IMR-90 (cell line): ENCODE results near the gene CASS4. TPM values are rescaled to one million over a fixed set of nuclear protein-coding genes. Genes with fewer than 3 reads are reported as not detected.
A peak's percentile ranks its signal among the peaks of the same experiment; 100 is the strongest.

Experiments
- ATAC-seq: fragments of 200-7000 bp; cut with Tn5 transposase; 2 replicates; pipeline ENCODE4 v1.9.1; 2020; ENCODE audit warnings: low read depth, mild to moderate bottlenecking, moderate library complexity
- BruUV-seq: library from RNA; stranded (reverse); fragments of 400-500 nt; replicated peaks from 2 replicates; lab custom pipeline; 2021; lab: Mats Ljungman, UMichigan
- CTCF ChIA-PET: fragments of 300-600 bp; formaldehyde crosslinking; extraction: SDS; loops from one replicate; lab custom pipeline; 2021; ENCODE audit warnings: antibody characterized with exemption; lab: Yijun Ruan, JAX
- POLR2A ChIA-PET: fragments of 300-600 bp; sonication (Branson Sonifier 250); formaldehyde crosslinking; loops from one replicate; lab custom pipeline; 2022; ENCODE audit warnings: antibody characterized with exemption; ENCODE audit not compliant: unreplicated experiment; lab: Charles Lee
- DNase-seq: peaks from one replicate; pipeline ENCODE4 v3.0.0; 2013
- H2AFZ ChIP-seq: replicated peaks from 2 replicates; pipeline ENCODE3; 2013; ENCODE audit warnings: low read length, mild to moderate bottlenecking; ENCODE audit not compliant: poor library complexity
- H2AK5ac ChIP-seq: 2 replicates; pipeline ENCODE4 v1.6.1; 2013; ENCODE audit warnings: low read depth, low read length, inconsistent platforms
- H2AK9ac ChIP-seq: replicated peaks from 2 replicates; pipeline ENCODE3; 2013; ENCODE audit warnings: mild to moderate bottlenecking, low read depth, low read length, moderate library complexity; ENCODE audit not compliant: poor library complexity
- H2BK120ac ChIP-seq: 2 replicates; pipeline ENCODE4 v1.6.1; 2013; ENCODE audit warnings: low read depth, low read length, inconsistent platforms
- H2BK15ac ChIP-seq: 3 replicates; pipeline ENCODE4 v1.6.1; 2013; ENCODE audit warnings: low read depth, low read length, inconsistent platforms
- H2BK20ac ChIP-seq: 2 replicates; pipeline ENCODE4 v1.6.1; 2013; ENCODE audit warnings: low read depth, mild to moderate bottlenecking, inconsistent platforms, low read length, moderate library complexity
- H2BK5ac ChIP-seq: 2 replicates; pipeline ENCODE4 v1.6.1; 2013; ENCODE audit warnings: mild to moderate bottlenecking, low read depth, low read length, inconsistent platforms; ENCODE audit not compliant: poor library complexity, severe bottlenecking
- H3K14ac ChIP-seq: replicated peaks from 2 replicates; pipeline ENCODE4 v1.6.1; 2013; ENCODE audit warnings: low read depth, low read length, inconsistent platforms
- H3K18ac ChIP-seq: 2 replicates; pipeline ENCODE4 v1.6.1; 2013; ENCODE audit warnings: low read depth, low read length, control low read depth
- H3K23ac ChIP-seq: 2 replicates; pipeline ENCODE4 v1.6.1; 2013; ENCODE audit warnings: low read depth, low read length, inconsistent platforms
- H3K27ac ChIP-seq: 2 replicates; pipeline ENCODE4 v1.5.1; 2013; ENCODE audit warnings: mild to moderate bottlenecking, control low read depth, low read length; ENCODE audit not compliant: insufficient read depth
- H3K27me3 ChIP-seq: 2 replicates; pipeline ENCODE4 v1.6.1; 2013; ENCODE audit warnings: low read length; ENCODE audit not compliant: control insufficient read depth, insufficient read depth
- H3K36me3 ChIP-seq: 2 replicates; pipeline ENCODE4 v1.6.1; 2013; ENCODE audit warnings: low read length, mixed read lengths; ENCODE audit not compliant: control insufficient read depth, insufficient read depth
- H3K4ac ChIP-seq: 2 replicates; pipeline ENCODE4 v1.6.1; 2013; ENCODE audit warnings: low read depth, low read length, inconsistent platforms
- H3K4me1 ChIP-seq: 2 replicates; pipeline ENCODE4 v1.6.1; 2013; ENCODE audit warnings: low read length, mixed read lengths; ENCODE audit not compliant: control insufficient read depth, insufficient read depth
- H3K4me2 ChIP-seq: 2 replicates; pipeline ENCODE4 v1.6.1; 2013; ENCODE audit warnings: low read depth, mild to moderate bottlenecking, control low read depth, low read length, moderate library complexity
- H3K4me3 ChIP-seq: 2 replicates; pipeline ENCODE4 v1.5.1; 2013; ENCODE audit warnings: low read depth, mild to moderate bottlenecking, control low read depth, low read length, moderate library complexity; ENCODE audit not compliant: insufficient read depth
- H3K56ac ChIP-seq: 2 replicates; pipeline ENCODE4 v1.6.1; 2013; ENCODE audit warnings: low read length, inconsistent platforms; ENCODE audit not compliant: insufficient read depth; ENCODE audit errors: extremely low read depth
- H3K79me1 ChIP-seq, 2 experiments: 2 replicates each; pipeline ENCODE4 v1.6.1; 2013; ENCODE audit warnings: low read length in 2 of 2, inconsistent platforms in 1 of 2, low read depth in 1 of 2
- H3K9ac ChIP-seq: 2 replicates; pipeline ENCODE4 v1.6.1; 2013; ENCODE audit warnings: low read depth, low read length, control low read depth
- H3K9me1 ChIP-seq: 2 replicates; pipeline ENCODE4 v1.6.1; 2013; ENCODE audit warnings: low read length, inconsistent platforms; ENCODE audit not compliant: insufficient read depth
- H3K9me3 ChIP-seq: 2 replicates; pipeline ENCODE4 v1.6.1; 2013; ENCODE audit warnings: low read length; ENCODE audit not compliant: control insufficient read depth, insufficient read depth
- H4K20me1 ChIP-seq: 2 replicates; pipeline ENCODE4 v1.6.1; 2013; ENCODE audit warnings: low read length, inconsistent platforms; ENCODE audit not compliant: insufficient read depth
- H4K5ac ChIP-seq: 2 replicates; pipeline ENCODE4 v1.6.1; 2013; ENCODE audit warnings: mild to moderate bottlenecking, low read depth, low read length, control low read depth
- H4K8ac ChIP-seq, 2 experiments: 2 replicates each; pipeline ENCODE4 v1.6.1; 2013; ENCODE audit warnings: low read depth in 2 of 2, low read length in 2 of 2, control low read depth in 1 of 2, inconsistent platforms in 1 of 2
- H4K91ac ChIP-seq: 2 replicates; pipeline ENCODE4 v1.6.1; 2013; ENCODE audit warnings: low read depth, low read length, inconsistent platforms; ENCODE audit not compliant: insufficient read depth
- MXI1 ChIP-seq: IDR thresholded peaks from 2 replicates; pipeline ENCODE4 v1.6.1; 2012; ENCODE audit warnings: low read depth, mild to moderate bottlenecking, low read length, moderate library complexity, borderline replicate concordance
- WGBS, 2 experiments: methylation state at CpG; one replicate each; pipeline versions ENCODE4 v1.1.5 to v1.1.7; 2013; ENCODE audit warnings: missing lambda C conversion rate in 2 of 2; ENCODE audit not compliant: insufficient read length in 1 of 2; ENCODE audit errors: extremely low coverage in 2 of 2; 5-methylcytosine and 5-hydroxymethylcytosine counted together
- dilution Hi-C: fragments of 300-500 bp; cut with HindIII; formaldehyde crosslinking; loops from one replicate; pipeline ENCODE4 v1.14.3; 2018; ENCODE audit warnings: low sequenced_read_pairs; ENCODE audit not compliant: unreplicated experiment
- in situ Hi-C: fragments of 300-500 bp; cut with MboI; formaldehyde crosslinking; loops from 3 replicates; pipeline ENCODE4 v1.14.3; 2019; ENCODE audit warnings: low sequenced_read_pairs, inconsistent platforms, mixed read lengths
- intact Hi-C: fragments of 100-400 bp; cut with micrococcal nuclease; formaldehyde crosslinking; loops from 2 replicates; pipeline ENCODE4 v1.10.0; 2022
- polyA plus RNA-seq, 3 experiments: library from polyadenylated mRNA; depleted of rRNA; stranded (reverse); fragments of >200 nt; gene quantifications; 2 replicates each; pipeline ENCODE4 v1.2.3, GENCODE V29; 2012; ENCODE audit warnings: low replicate concordance in 1 of 3
- total RNA-seq: library from RNA; depleted of rRNA; stranded (reverse); fragments of >200 nt; gene quantifications from 2 replicates; pipeline ENCODE4 v1.2.3, GENCODE V29; 2012

CASS4 gene
- total and polyA plus RNA-seq, 2 of the 4 experiments (the other 2 are of a cell fraction): 25.8 to 26.5 TPM

DNA sequence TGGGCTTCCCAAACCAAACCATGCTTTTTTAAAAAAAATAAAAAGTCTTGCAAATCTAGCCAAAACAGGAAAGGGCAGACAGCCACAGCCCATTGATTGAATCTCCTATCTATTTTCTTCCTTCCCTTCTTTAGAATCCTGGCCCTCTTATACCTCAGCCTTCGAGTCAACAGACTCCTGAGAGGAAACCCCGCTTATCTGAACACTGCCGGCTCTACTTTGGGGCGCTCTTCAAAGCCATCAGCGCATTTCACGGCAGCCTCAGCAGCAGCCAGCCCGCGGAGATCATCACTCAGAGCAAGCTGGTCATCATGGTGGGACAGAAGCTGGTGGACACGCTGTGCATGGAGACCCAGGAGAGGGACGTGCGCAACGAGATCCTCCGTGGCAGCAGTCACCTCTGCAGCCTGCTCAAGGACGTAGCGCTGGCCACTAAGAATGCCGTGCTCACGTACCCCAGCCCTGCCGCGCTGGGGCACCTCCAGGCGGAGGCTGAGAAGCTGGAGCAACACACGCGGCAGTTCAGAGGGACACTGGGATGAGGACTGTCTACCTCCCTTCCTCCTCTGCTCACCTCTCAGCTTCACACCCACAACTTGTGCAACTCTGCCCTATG, 46.3 kb downstream of the CASS4 start:
- Histone ChIP-seq H3K9me1 (no peaks in the 10 kb centered on the region; the same call in 1 of the 2 replicates), H3K4me2 (no peak overlapping the region), H3K18ac (no peak overlapping the region), H4K91ac (no peak overlapping the region), H4K20me1 (no peaks in the 10 kb centered on the region), H2AK9ac (peak overlapping the region; percentile 3), H3K14ac (no peak overlapping the region), H3K79me1 (no peaks in the 10 kb centered on the region), H3K23ac (no peak overlapping the region), H3K9ac (no peak overlapping the region), H2AK5ac (no peak overlapping the region), H3K27ac (no peak overlapping the region), H2AFZ (no peak overlapping the region), H3K4ac (no peak overlapping the region), H2BK120ac (no peak overlapping the region), H2BK20ac (no peak overlapping the region), H2BK15ac (no peak overlapping the region), H4K5ac (no peak overlapping the region), H3K9me3 (no peaks in the 10 kb centered on the region), H3K27me3 (no peaks in the 10 kb centered on the region), H2BK5ac (no peak overlapping the region), H3K56ac (no peak overlapping the region), H3K36me3 (peaks cover 21% of the 10 kb centered on the region; the same call in 1 of the 2 replicates), H4K8ac (no peak overlapping the region), H3K4me1 (no peaks in the 10 kb centered on the region), H3K4me3 (no peak overlapping the region)
- POLR2A ChIA-PET: no interaction called here
- CTCF ChIA-PET: no interaction called here
- in situ Hi-C loops (no loop called here), dilution Hi-C loops (no loop called here), intact Hi-C loops (no loop called here)
- DNase-seq (no peak), ATAC-seq (no peak)
- no peak for TF ChIP-seq MXI1
- BruUV-seq: no TSS peak
- WGBS, 2 experiments: 72% methylated on average over 10 of the region's 22 CpGs; no CpG with 5 or more reads in 1 of the 2 experiments
